C4-2B (cell line): ENCODE results near the gene GON4L.
"Not testable (repeated sequence)": the region's sequence is repeated elsewhere in the genome, so short reads cannot be mapped to it uniquely, and the experiment has no call there.

Experiments used
- ZFX ChIP-seq: fragments of 450-650 bp; IDR thresholded peaks from 2 replicates; pipeline ENCODE4 v1.6.1; 2017
- TF ChIP-seq, protein P1 (sequence below): fragments of 450-650 bp; conservative IDR thresholded peaks from 2 replicates; pipeline ENCODE4 v1.5.1; 2017; ENCODE audit warnings: mild to moderate bottlenecking

DNA sequence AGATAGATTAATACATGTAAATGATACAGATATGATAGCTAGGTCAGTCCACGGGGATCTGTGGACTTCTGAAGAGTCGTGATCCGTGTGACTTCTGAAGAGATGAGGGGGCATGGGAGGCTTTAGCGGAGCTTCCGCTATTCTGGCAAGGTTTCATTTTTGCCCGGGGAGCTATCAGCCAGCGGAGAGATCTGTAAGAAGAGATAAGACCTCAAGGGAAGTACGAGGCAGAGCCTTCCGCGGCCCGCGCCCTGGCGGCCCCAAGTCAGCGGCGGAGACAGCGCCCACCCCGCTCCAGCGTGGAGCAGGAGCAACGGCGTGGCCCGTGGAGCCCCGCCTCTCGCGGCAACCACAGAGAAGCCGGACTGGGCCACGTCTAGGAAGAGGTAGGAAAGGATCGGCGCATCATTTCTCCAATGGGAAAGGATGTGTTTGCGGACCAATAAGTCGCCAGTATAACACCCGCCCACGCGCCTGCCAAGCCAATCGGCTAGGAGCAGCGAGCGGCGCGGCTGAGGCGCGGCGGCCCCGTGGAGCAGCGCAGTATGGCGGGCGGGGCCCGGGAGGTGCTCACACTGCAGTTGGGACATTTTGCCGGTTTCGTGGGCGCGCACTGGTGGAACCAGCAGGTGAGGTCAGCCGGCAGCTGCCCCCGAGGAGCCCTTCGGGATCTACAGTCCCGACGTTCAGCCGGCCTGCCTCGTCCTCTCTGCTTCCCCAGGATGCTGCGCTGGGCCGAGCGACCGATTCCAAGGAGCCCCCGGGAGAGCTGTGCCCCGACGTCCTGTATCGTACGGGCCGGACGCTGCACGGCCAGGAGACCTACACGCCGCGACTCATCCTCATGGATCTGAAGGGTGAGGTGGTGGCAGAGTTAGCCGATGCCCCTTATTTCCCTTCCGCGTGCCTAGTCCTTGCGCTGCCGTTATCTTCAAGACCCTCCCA is 111.5 kb downstream of the GON4L start:
- TF ChIP-seq, protein P1, sequence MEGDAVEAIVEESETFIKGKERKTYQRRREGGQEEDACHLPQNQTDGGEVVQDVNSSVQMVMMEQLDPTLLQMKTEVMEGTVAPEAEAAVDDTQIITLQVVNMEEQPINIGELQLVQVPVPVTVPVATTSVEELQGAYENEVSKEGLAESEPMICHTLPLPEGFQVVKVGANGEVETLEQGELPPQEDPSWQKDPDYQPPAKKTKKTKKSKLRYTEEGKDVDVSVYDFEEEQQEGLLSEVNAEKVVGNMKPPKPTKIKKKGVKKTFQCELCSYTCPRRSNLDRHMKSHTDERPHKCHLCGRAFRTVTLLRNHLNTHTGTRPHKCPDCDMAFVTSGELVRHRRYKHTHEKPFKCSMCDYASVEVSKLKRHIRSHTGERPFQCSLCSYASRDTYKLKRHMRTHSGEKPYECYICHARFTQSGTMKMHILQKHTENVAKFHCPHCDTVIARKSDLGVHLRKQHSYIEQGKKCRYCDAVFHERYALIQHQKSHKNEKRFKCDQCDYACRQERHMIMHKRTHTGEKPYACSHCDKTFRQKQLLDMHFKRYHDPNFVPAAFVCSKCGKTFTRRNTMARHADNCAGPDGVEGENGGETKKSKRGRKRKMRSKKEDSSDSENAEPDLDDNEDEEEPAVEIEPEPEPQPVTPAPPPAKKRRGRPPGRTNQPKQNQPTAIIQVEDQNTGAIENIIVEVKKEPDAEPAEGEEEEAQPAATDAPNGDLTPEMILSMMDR = not testable (repeated sequence)
- not testable (repeated sequence) for TF ChIP-seq ZFX
